Measurements from ENCODE around the gene MRGPRD.

MRGPRD gene

GRCh38 chr11:68935066-68935465 is 45.7 kb downstream of the MRGPRD start:
- no peak overlapping the region for H3K27ac ChIP-seq
- DNase-seq (ENCODE audit: low read depth, low spot score): no peak

GRCh38 chr11:68934666-68935065 is 46.1 kb downstream of the MRGPRD start:
- H3K27ac ChIP-seq: no peak overlapping the region
- no peak for DNase-seq (ENCODE audit: low read depth, low spot score)

- H3K27ac ChIP-seq: no peak overlapping the region
- DNase-seq (ENCODE audit: low read depth, low spot score): no peak
Observed at GRCh38 chr11:68934321-68934645, 46.5 kb downstream of the MRGPRD start.

GRCh38 chr11:68933605-68934320 is 47.0 kb downstream of the MRGPRD start:
- DNase-seq (ENCODE audit: low read depth, low spot score): no peak
- no peak overlapping the region for H3K27ac ChIP-seq

- DNase-seq (ENCODE audit: low read depth, low spot score): no peak
- no peak overlapping the region for H3K27ac ChIP-seq
Observed at GRCh38 chr11:68932933-68933577, 47.7 kb downstream of the MRGPRD start.

GRCh38 chr11:68932358-68932757 is 48.4 kb downstream of the MRGPRD start:
- DNase-seq (ENCODE audit: low read depth, low spot score): no peak
- H3K27ac ChIP-seq: no peak overlapping the region

GRCh38 chr11:68931911-68932310 is 48.9 kb downstream of the MRGPRD start:
- no peak for DNase-seq (ENCODE audit: low read depth, low spot score)
- no peak overlapping the region for H3K27ac ChIP-seq

- H3K27ac ChIP-seq: no peak overlapping the region
- DNase-seq (ENCODE audit: low read depth, low spot score): no peak
Observed at GRCh38 chr11:68930991-68931855, 49.6 kb downstream of the MRGPRD start.

Data from epithelial cell of prostate (primary cell).